OCI-LY7 (cell line): ENCODE measurements around the gene IP6K3.

Experiments used
- CTCF ChIP-seq: fragments of 200-600 bp; sonication (generic); conservative IDR thresholded peaks from 2 replicates; pipeline ENCODE4 v1.5.1; 2014; ENCODE audit warnings: mild to moderate bottlenecking, antibody characterized with exemption, low read length, moderate library complexity, mixed read lengths
- EZH2phosphoT487 ChIP-seq: fragments of 200-600 bp; sonication (generic); IDR thresholded peaks from 2 replicates; pipeline ENCODE4 v1.6.1; 2018; ENCODE audit warnings: low read depth, borderline replicate concordance, mild to moderate bottlenecking, mixed run types, antibody characterized with exemption, low read length, moderate library complexity, mixed read lengths

GRCh38 chr6:33761581-33761921 is 14.8 kb upstream of the IP6K3 start:
- TF ChIP-seq CTCF (no peak), EZH2phosphoT487 (no peak)
